ENCODE data around the gene SYT17. TPM values are rescaled to one million over a fixed set of nuclear protein-coding genes. Genes with fewer than 3 reads are reported as not detected.

Gene SYT17
- total RNA-seq, 4 donors from 2014 or later: 0.29 to 4.4 (median 2.2) TPM

DNA sequence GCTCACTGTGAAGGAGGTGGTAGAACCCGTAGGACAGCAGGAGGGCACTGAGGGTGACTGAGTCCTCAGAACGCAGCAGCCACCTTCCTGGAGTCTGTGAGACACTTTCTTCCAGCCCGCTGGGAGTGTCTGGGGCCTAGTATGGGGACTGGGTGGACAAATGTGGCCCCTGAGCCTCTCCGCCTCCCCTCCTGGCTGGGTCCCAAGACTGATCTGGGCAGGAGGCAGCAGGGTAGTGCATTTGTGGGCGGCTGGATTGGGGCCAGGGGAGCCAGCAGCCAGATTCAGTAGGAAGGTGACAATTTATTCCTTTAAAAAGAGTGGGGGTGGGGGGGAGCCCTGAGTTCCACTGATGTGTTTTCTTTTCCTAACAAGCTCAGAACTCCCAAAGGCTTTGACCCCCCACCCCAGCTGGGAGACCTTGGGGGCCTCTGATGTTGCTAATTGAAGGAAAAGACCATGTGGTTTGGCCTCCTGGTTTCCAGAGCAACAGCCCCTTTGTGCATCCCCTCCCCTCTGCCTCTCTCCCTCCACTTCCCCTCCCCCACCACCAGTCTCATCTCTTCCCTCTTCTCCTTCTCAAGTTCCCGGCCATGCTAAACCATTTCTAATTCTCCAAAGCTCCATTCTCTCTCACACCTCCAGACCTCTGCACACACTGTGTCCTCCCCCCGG lies 121.9 kb downstream of the SYT17 start:
- TF ChIP-seq, protein P1, sequence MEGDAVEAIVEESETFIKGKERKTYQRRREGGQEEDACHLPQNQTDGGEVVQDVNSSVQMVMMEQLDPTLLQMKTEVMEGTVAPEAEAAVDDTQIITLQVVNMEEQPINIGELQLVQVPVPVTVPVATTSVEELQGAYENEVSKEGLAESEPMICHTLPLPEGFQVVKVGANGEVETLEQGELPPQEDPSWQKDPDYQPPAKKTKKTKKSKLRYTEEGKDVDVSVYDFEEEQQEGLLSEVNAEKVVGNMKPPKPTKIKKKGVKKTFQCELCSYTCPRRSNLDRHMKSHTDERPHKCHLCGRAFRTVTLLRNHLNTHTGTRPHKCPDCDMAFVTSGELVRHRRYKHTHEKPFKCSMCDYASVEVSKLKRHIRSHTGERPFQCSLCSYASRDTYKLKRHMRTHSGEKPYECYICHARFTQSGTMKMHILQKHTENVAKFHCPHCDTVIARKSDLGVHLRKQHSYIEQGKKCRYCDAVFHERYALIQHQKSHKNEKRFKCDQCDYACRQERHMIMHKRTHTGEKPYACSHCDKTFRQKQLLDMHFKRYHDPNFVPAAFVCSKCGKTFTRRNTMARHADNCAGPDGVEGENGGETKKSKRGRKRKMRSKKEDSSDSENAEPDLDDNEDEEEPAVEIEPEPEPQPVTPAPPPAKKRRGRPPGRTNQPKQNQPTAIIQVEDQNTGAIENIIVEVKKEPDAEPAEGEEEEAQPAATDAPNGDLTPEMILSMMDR (IDR thresholded peaks at IDR 0.05): no peak
- no peak for TF ChIP-seq POLR2A (IDR thresholded peaks at IDR 0.05)
- intact Hi-C loops (cut with DNase I; ENCODE audit: low total_unique reads): no loop called here
- DNase-seq: no peak
- H3K36me3 ChIP-seq: no peaks in the 10 kb centered on the region
- no peak overlapping the region for H3K4me3 ChIP-seq
- no peaks in the 10 kb centered on the region for H3K27me3 ChIP-seq
- H3K27ac ChIP-seq: no peak overlapping the region
- no peaks in the 10 kb centered on the region for H3K4me1 ChIP-seq
- H3K9me3 ChIP-seq: no peaks in the 10 kb centered on the region

DNA sequence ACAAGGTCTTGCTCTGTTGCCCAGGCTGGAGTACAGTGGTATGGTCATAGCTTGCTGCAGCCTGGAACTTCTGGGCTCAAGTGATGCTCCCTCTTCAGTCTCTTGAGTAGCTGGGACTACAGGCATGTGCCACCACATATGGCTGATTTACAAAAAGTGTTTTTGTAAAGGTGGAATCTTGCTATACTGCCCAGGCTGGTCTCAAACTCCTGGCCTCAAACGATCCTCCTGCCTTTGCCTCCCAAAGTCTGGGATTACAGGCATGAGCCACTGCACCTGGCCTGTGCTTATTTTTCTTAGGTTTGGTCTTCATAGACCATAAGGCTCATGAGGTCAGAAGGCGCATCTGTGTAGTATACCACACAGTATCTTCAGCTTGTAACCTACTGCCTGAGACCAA lies 122.8 kb downstream of the SYT17 start:
- H3K27me3 ChIP-seq: no peaks in the 10 kb centered on the region
- TF ChIP-seq, protein P1 (IDR thresholded peaks at IDR 0.05): no peak
- no peak for TF ChIP-seq POLR2A (IDR thresholded peaks at IDR 0.05)

DNA sequence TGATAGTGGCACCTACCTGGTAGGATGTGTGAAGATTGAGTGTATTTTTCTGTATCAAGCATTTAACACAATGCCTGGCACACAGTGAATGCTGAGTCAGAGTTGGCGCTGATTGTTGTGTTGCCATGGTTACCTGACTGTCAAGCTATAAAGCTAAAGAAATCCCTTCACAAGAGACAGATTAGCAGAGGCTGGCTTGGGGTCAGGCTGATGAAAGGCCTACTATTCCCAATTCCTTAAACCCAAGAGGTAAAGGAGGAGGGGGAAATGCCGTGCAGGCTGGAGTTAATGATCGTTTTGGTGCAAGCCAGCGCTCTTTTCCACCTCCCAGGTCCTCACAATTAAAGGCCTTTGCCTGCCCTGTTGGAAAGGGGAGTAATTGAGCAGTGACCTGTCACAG lies 123.4 kb downstream of the SYT17 start:
- intact Hi-C loops (cut with DNase I; ENCODE audit: low total_unique reads): no loop called here
- Histone ChIP-seq H3K36me3 (no peaks in the 10 kb centered on the region), H3K27ac (no peak overlapping the region), H3K4me3 (no peak overlapping the region), H3K27me3 (no peaks in the 10 kb centered on the region), H3K9me3 (no peaks in the 10 kb centered on the region), H3K4me1 (no peaks in the 10 kb centered on the region)
- TF ChIP-seq, protein P1 (IDR thresholded peaks at IDR 0.05): no peak
- no peak for TF ChIP-seq POLR2A (IDR thresholded peaks at IDR 0.05)
- DNase-seq: no peak

More for the DNA sequence above, 122.8 kb downstream of the SYT17 start:
- H3K9me3 ChIP-seq: no peaks in the 10 kb centered on the region
- intact Hi-C loops (cut with DNase I; ENCODE audit: low total_unique reads): no loop called here
- no peak for DNase-seq
- H3K4me3 ChIP-seq: no peak overlapping the region
- H3K27ac ChIP-seq: no peak overlapping the region
- H3K36me3 ChIP-seq: no peaks in the 10 kb centered on the region
- no peaks in the 10 kb centered on the region for H3K4me1 ChIP-seq

DNA sequence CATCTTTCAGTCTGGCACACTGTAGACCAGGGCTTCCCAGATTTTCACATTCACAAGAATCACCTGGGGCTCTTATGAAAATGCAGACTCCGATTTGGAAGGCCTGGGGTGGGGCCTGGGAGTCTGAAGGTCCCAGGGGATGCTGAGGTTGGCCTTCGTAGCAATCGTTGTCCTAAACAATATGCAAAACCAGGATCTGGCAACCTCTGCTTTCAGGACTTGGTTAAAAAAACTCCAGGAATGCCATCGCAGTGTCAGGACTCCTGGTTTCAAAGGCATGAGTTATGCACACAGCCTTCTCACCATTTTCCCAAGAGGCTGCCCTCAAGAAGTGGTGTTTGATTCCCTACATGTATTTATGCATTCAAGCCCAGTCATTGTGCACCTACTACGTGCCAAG lies 124.1 kb downstream of the SYT17 start:
- Histone ChIP-seq H3K4me1 (no peaks in the 10 kb centered on the region), H3K27ac (no peak overlapping the region), H3K27me3 (no peaks in the 10 kb centered on the region), H3K4me3 (no peak overlapping the region), H3K9me3 (no peaks in the 10 kb centered on the region), H3K36me3 (no peaks in the 10 kb centered on the region)
- intact Hi-C loops (cut with DNase I; ENCODE audit: low total_unique reads): no loop called here
- TF ChIP-seq, protein P1 (IDR thresholded peaks at IDR 0.05): no peak
- no peak for TF ChIP-seq POLR2A (IDR thresholded peaks at IDR 0.05)
- DNase-seq: no peak

DNA sequence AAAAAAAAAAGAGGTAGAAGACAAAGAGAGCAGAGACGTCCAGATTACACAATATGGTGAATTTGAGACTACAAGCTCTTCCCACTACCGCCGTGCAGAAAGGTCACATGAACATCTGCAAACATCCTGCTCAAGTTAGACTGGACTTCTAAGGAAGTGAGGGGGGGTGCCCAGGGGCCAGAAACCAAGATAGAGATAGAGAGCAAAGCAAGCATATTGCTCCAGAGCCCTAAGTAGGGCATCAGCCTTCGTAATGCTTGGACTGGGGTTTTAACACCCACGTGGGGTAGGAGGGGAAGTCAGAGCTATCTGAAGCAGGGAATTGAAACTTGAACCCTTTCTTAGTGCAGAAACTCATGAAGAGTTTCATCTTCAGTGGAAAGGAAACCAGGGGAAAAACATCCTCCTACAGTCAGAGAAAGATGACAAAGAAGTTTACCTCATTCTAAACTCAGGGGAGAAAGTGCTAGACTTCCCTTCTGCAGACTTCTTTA lies 126.2 kb downstream of the SYT17 start:
- intact Hi-C loops (cut with DNase I; ENCODE audit: low total_unique reads): no loop called here
- no peak overlapping the region for H3K4me3 ChIP-seq
- TF ChIP-seq, protein P1 (IDR thresholded peaks at IDR 0.05): no peak
- TF ChIP-seq POLR2A (IDR thresholded peaks at IDR 0.05): no peak
- H3K27me3 ChIP-seq: no peaks in the 10 kb centered on the region
- H3K36me3 ChIP-seq: no peaks in the 10 kb centered on the region
- no peaks in the 10 kb centered on the region for H3K9me3 ChIP-seq
- H3K27ac ChIP-seq: no peak overlapping the region
- H3K4me1 ChIP-seq: no peaks in the 10 kb centered on the region
- peak; percentile 14 for DNase-seq
